Pancreas (tissue), 10 donors: ENCODE measurements around the gene RERG. TPM values are rescaled to one million over a fixed set of nuclear protein-coding genes. Genes with fewer than 3 reads are reported as not detected.
A peak's percentile ranks its signal among the peaks of the same experiment; 100 is the strongest.

Experiments used
- ATAC-seq, 4 donors: fragments of 200-7000 bp; cut with Tn5 transposase; one replicate each; pipeline versions ENCODE4 v1.8.0 to v1.9.1; 2020; ENCODE audit warnings: mild to moderate bottlenecking in 4 of 4, moderate library complexity in 4 of 4
- DNase-seq, 6 donors: peaks; one replicate each; pipeline ENCODE4 v3.0.0-alpha.2; 2020
- FAIRE-seq: peaks from 2 replicates; lab custom pipeline; 2012; peaks lifted over from hg19 to GRCh38; lab: Jason Lieb, UNC
- H3K27ac ChIP-seq, 4 donors: fragments of 200-600 bp; sonication (generic); 1 replicate in 3 of 4; 2 replicates in 1 of 4; pipeline versions ENCODE4 v1.5.0 to v1.8.0; 2020
- H3K27me3 ChIP-seq, 4 donors: fragments of 200-600 bp; one replicate each; pipeline ENCODE4 v1.8.0; 2021
- H3K36me3 ChIP-seq, 3 donors: fragments of 200-600 bp; sonication (generic) in 1 of 3; one replicate each; pipeline versions ENCODE4 v1.5.0 to v1.8.0; 2020 to 2021
- H3K4me1 ChIP-seq, 3 donors: fragments of 200-600 bp; one replicate each; pipeline ENCODE4 v1.8.0; 2021
- H3K4me3 ChIP-seq, 4 donors: fragments of 200-600 bp; sonication (generic) in 2 of 4; one replicate each; pipeline versions ENCODE4 v1.5.0 to v1.8.0; 2020 to 2021
- H3K9me3 ChIP-seq, 4 donors: fragments of 200-600 bp; one replicate each; pipeline ENCODE4 v1.8.0; 2021
- WGBS, 2 donors: extraction: QIAGEN DNeasy Blood & Tissue Kit; methylation state at CpG; one replicate each; pipeline ENCODE4 v1.1.7; 2013; 5-methylcytosine and 5-hydroxymethylcytosine counted together
- intact Hi-C, 3 donors: fragments of 100-400 bp; cut with DNase I; formaldehyde crosslinking; loops; one replicate each; pipeline versions ENCODE4 v1.11.1 to v1.14.2; 2022
- polyA plus RNA-seq, 2 donors: library from polyadenylated mRNA; stranded (reverse); fragments of 200-250 nt; gene quantifications; one replicate each; pipeline ENCODE4 v1.2.3, GENCODE V29; 2013
- total RNA-seq, 6 donors: library from RNA; stranded (reverse); fragmentation: NEBNext Ultra II Directional in 4 of 6; extraction: Animal tissue kit (Norgen Biotek cat#: 25700) in 4 of 6; gene quantifications; one replicate each; pipeline versions ENCODE4 v1.2.1 to v1.2.4, GENCODE V29; 2021 to 2023
- TF ChIP-seq, protein P1 (sequence below), 4 donors: fragments of 200-600 bp; sonication (generic) in 3 of 4; IDR thresholded peaks; one replicate each; pipeline versions ENCODE4 v1.5.0 to v1.8.0; 2021; ENCODE audit warnings: antibody characterized with exemption in 4 of 4
- donor health status: healthy with polysubstance abuse.
- donor health status: DM: no; HTN: no; CAD: no; lungs with moderate emphysema.
- donor health status: DM: no; HTN: no; CAD: no.
- donor health status: control.
- donor health status: control.
- donor health status: Bipolar disorder and iron deficiency.
- donor health status: DM: yes; HTN: yes; CAD: no.
- donor health status: DM: no; HTN: no; CAD: no.
- donor health status: DM: no; HTN: no; CAD: no.
- donor health status: DM: yes; HTN: yes; CAD: no.

RERG gene
- total and polyA plus RNA-seq, 8 donors = 2.0 to 10.4 (median 5.5) TPM

DNA sequence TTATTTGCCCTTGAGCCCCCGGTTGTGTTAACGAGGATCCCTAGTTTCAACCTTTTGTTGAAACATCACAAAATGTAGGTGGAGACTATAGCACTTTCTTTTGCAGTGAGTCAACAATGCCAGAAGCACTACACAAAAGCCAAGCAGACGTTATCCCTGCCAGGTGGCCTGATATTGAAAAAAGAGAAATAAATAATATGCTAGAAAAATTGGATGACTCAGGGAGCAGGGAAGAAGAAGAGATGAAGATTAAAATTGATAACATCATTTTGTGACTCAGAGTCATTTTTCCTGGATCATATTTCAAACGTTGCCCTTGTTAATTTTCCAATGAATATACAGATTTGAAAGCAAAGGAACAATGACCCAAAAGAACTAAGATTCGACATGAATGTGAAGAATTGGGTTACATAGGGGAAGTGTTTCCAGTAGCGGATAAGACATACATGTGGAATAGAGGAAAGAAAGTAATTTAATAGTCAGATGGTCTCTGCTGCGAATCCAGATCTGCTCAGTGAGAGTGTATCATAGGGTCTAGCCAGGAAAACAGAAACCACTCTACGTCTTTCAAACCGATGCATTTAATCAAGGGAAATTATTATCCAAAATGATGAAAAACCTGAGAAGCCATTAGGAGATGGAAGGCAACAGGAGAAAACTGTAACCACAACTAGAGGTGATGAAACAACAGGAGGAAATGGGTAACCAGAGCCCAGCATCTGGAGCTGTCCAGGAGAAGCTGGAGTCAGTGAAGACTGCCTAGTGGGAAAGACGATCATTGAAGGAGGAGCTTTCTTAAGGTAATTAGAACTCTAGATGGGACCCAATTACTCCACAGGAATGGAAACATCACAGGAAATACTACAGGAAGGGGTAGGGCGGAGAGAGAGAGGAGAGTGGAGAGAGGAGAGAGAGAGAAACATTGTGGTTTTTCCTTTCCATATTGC is 57.9 kb downstream of the RERG start:
- H3K4me3 ChIP-seq = no peak overlapping the region
- no peaks in the 10 kb centered on the region for H3K9me3 ChIP-seq
- H3K4me1 ChIP-seq = peaks cover 0 to 6% (median 0%) of the 10 kb centered on the region in 3 donors
- no peaks in the 10 kb centered on the region for H3K36me3 ChIP-seq
- no peak overlapping the region for H3K27ac ChIP-seq
- TF ChIP-seq, protein P1, sequence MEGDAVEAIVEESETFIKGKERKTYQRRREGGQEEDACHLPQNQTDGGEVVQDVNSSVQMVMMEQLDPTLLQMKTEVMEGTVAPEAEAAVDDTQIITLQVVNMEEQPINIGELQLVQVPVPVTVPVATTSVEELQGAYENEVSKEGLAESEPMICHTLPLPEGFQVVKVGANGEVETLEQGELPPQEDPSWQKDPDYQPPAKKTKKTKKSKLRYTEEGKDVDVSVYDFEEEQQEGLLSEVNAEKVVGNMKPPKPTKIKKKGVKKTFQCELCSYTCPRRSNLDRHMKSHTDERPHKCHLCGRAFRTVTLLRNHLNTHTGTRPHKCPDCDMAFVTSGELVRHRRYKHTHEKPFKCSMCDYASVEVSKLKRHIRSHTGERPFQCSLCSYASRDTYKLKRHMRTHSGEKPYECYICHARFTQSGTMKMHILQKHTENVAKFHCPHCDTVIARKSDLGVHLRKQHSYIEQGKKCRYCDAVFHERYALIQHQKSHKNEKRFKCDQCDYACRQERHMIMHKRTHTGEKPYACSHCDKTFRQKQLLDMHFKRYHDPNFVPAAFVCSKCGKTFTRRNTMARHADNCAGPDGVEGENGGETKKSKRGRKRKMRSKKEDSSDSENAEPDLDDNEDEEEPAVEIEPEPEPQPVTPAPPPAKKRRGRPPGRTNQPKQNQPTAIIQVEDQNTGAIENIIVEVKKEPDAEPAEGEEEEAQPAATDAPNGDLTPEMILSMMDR (IDR thresholded peaks at IDR 0.05) = no peak
- WGBS, 2 donors = 59 to 75% methylated on average over 11 of the region's 11 CpGs
- intact Hi-C loops = no loop called here
- no peaks in the 10 kb centered on the region for H3K27me3 ChIP-seq
- peak in 1 of 4 donors; percentile 14 for ATAC-seq
- FAIRE-seq = no peak
- DNase-seq = no peak

GRCh38 chr12:15158083-15158482 is 63.1 kb downstream of the RERG start:
- FAIRE-seq = no peak
- no peak for ATAC-seq

DNA sequence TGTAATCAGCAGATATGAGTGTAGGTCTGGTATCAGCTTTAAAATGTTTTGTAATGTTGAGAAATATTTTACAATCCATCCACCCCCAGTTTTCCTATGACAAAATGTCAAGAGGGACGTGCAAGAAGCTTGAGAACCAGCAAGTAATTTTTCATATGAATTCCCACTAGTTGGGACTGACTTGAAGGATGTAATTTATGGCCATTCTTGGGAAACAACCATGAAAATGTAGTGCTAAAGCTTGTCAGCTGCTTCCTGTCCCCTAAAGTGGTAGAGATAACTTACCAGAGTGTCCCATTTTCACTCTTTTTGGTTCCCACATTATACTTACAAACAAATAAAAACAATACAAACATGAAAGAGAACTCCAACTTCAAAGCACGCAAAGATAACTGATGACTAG is 63.9 kb downstream of the RERG start:
- DNase-seq = no peak
- TF ChIP-seq, protein P1 (IDR thresholded peaks at IDR 0.05) = no peak
- FAIRE-seq = no peak
- intact Hi-C loops = no loop called here
- Histone ChIP-seq H3K9me3 (no peaks in the 10 kb centered on the region), H3K36me3 (no peaks in the 10 kb centered on the region), H3K27ac (no peak overlapping the region), H3K27me3 (no peaks in the 10 kb centered on the region), H3K4me3 (no peak overlapping the region), H3K4me1 (no peaks in the 10 kb centered on the region)
- no peak for ATAC-seq
- WGBS, 2 donors = 56 to 68% methylated on average over 2 of the region's 2 CpGs

More at GRCh38 chr12:15158083-15158482, 63.1 kb downstream of the RERG start:
- intact Hi-C loops = no loop called here
- H3K36me3 ChIP-seq = no peaks in the 10 kb centered on the region
- DNase-seq = no peak
- no peaks in the 10 kb centered on the region for H3K4me1 ChIP-seq
- H3K27me3 ChIP-seq = no peaks in the 10 kb centered on the region
- H3K27ac ChIP-seq = no peak overlapping the region
- no peaks in the 10 kb centered on the region for H3K9me3 ChIP-seq
- TF ChIP-seq, protein P1 (IDR thresholded peaks at IDR 0.05) = no peak
- no peak overlapping the region for H3K4me3 ChIP-seq
- 78 to 87% methylated on average over 3 of the region's 3 CpGs for WGBS, 2 donors

DNA sequence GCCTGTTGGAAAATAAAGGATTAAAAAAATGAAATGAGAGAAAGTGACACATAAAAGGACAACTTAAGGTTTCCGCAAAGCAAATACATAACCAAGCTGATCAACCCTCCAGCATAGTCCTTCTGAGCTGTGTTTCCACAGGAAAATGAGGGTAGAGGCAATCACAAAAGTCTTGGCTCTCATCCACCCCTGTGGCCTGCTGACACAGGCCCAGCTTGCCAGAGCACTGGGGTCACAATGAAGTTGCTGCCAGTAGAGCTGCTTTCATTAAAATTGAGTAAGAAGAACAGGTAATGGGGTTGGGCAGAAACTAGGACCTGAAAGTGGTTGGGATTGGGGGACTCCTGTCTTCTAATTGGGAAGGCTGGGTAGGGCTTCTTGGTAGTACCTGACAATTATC is 65.9 kb downstream of the RERG start:
- Histone ChIP-seq H3K4me3 (no peak overlapping the region), H3K27me3 (no peaks in the 10 kb centered on the region), H3K36me3 (no peaks in the 10 kb centered on the region), H3K4me1 (no peaks in the 10 kb centered on the region), H3K9me3 (no peaks in the 10 kb centered on the region), H3K27ac (peak overlapping the region in 1 of 4 donors; percentile 30)
- DNase-seq (no peak), ATAC-seq (no peak), FAIRE-seq (no peak)
- intact Hi-C loops = no loop called here
- TF ChIP-seq, protein P1 (IDR thresholded peaks at IDR 0.05) = no peak
- WGBS, 2 donors = 50 to 55% methylated on average over 1 of the region's 1 CpG

DNA sequence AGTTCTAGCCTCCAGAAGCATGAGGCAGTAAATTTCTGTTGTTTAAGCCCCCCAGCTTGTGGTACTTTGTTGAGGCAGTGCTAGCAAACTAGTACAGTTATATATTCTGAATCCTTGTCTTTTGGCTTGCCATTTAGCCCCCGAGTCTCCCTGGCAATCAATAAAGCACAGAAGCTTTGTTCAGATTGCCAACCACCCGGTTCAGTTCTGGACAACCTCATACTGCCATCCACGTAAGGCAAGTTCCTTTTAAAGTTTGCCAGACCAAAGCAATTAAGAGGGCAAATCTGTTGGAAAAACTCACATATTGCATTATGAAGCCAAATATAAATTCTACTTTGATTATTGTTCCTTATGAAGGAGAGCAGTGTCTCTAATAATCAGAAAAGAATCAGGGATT is 67.1 kb downstream of the RERG start:
- intact Hi-C loops = loop anchor here in 1 of 3 donors (5.0 kb wide), 1 partner anchor 68 kb away; the partner anchor contains the start of gene RERG
- Histone ChIP-seq H3K9me3 (no peaks in the 10 kb centered on the region), H3K36me3 (no peaks in the 10 kb centered on the region), H3K4me1 (no peaks in the 10 kb centered on the region), H3K27me3 (no peaks in the 10 kb centered on the region), H3K27ac (no peak overlapping the region), H3K4me3 (no peak overlapping the region)
- WGBS, 2 donors = 24 to 25% methylated on average over 3 of the region's 3 CpGs
- no peak for FAIRE-seq
- no peak for DNase-seq
- TF ChIP-seq, protein P1 (IDR thresholded peaks at IDR 0.05) = no peak
- no peak for ATAC-seq
